H1 (cell line): ENCODE results near the gene RBM43. TPM values are rescaled to one million over a fixed set of nuclear protein-coding genes. Genes with fewer than 3 reads are reported as not detected.

Experiments used
- CTCF ChIA-PET: fragments of 300-600 bp; sonication (Branson Sonifier 250); formaldehyde crosslinking; loops from one replicate; lab custom pipeline; 2021; ENCODE audit not compliant: partially characterized antibody; lab: Charles Lee
- POLR2A ChIA-PET: fragments of 300-600 bp; sonication (Branson Sonifier 250); formaldehyde crosslinking; loops from one replicate; lab custom pipeline; 2021; ENCODE audit warnings: inconsistent platforms; ENCODE audit not compliant: partially characterized antibody; lab: Charles Lee
- DNase-seq, 2 experiments: peaks; one replicate each; pipeline versions ENCODE4 v3.0.0 to v3.0.0-alpha.2; 2010 to 2022; ENCODE audit warnings: low spot score in 2 of 2, low read depth in 1 of 2, mixed read lengths in 1 of 2
- FAIRE-seq: peaks from 2 replicates; lab custom pipeline; 2011; peaks lifted over from hg19 to GRCh38; lab: Jason Lieb, UNC
- H2AFZ ChIP-seq: 2 replicates; pipeline ENCODE4 v1.8.1; 2012; ENCODE audit warnings: low read length, inconsistent platforms
- H2AK5ac ChIP-seq: 2 replicates; pipeline ENCODE4 v1.6.1; 2013; ENCODE audit warnings: low read depth, low read length
- H2BK120ac ChIP-seq: replicated peaks from 2 replicates; pipeline ENCODE3; 2013; ENCODE audit warnings: low read depth, low read length, inconsistent platforms
- H2BK12ac ChIP-seq: 2 replicates; pipeline ENCODE4 v1.6.1; 2013; ENCODE audit warnings: low read depth, low read length
- H2BK15ac ChIP-seq: 2 replicates; pipeline ENCODE4 v1.6.1; 2013; ENCODE audit warnings: low read length
- H2BK20ac ChIP-seq: 2 replicates; pipeline ENCODE4 v1.6.1; 2013; ENCODE audit warnings: low read length
- H2BK5ac ChIP-seq: 2 replicates; pipeline ENCODE4 v1.6.1; 2013; ENCODE audit warnings: low read depth, low read length
- H3K14ac ChIP-seq: 2 replicates; pipeline ENCODE4 v1.6.1; 2013; ENCODE audit warnings: inconsistent platforms; ENCODE audit not compliant: insufficient read length
- H3K18ac ChIP-seq: 2 replicates; pipeline ENCODE4 v1.6.1; 2013; ENCODE audit warnings: low read length; ENCODE audit errors: extremely low read depth
- H3K23ac ChIP-seq: 2 replicates; pipeline ENCODE4 v1.6.1; 2013; ENCODE audit warnings: inconsistent platforms; ENCODE audit not compliant: insufficient read length
- H3K23me2 ChIP-seq: 2 replicates; pipeline ENCODE4 v1.6.1; 2013; ENCODE audit warnings: low read depth, low read length
- H3K27ac ChIP-seq: 2 replicates; pipeline ENCODE4 v1.6.1; 2011; ENCODE audit warnings: low read depth, low read length, inconsistent platforms
- H3K27me3 ChIP-seq, 4 experiments: replicated peaks in 1 of 4; 1 replicate in 1 of 4; 2 replicates in 3 of 4; pipeline versions ENCODE4 v1.6.1 to v1.8.1; 2011 to 2013; ENCODE audit warnings: low read length in 3 of 4, mild to moderate bottlenecking in 3 of 4, inconsistent platforms in 2 of 4, mixed read lengths in 2 of 4, moderate library complexity in 1 of 4; ENCODE audit not compliant: control insufficient read depth in 3 of 4, insufficient read depth in 3 of 4; ENCODE audit errors: extremely low read depth in 1 of 4
- H3K36me3 ChIP-seq, 4 experiments: 2 replicates each; pipeline versions ENCODE4 v1.6.1 to v1.8.1; 2011 to 2013; ENCODE audit warnings: mild to moderate bottlenecking in 4 of 4, low read length in 3 of 4, moderate library complexity in 2 of 4, control low read depth in 1 of 4, inconsistent platforms in 1 of 4; ENCODE audit not compliant: insufficient read depth in 4 of 4, control insufficient read depth in 2 of 4
- H3K4ac ChIP-seq: replicated peaks from 2 replicates; pipeline ENCODE3; 2013; ENCODE audit warnings: low read length, low read depth, mixed read lengths, inconsistent platforms; ENCODE audit not compliant: insufficient read length
- H3K4me1 ChIP-seq, 4 experiments: replicated peaks in 1 of 4; 1 replicate in 1 of 4; 2 replicates in 3 of 4; pipeline versions ENCODE4 v1.6.1 to v1.8.1; 2011 to 2013; ENCODE audit warnings: low read length in 3 of 4, inconsistent platforms in 2 of 4, mixed read lengths in 1 of 4; ENCODE audit not compliant: insufficient read depth in 4 of 4, control insufficient read depth in 3 of 4
- H3K4me2 ChIP-seq, 2 experiments: 2 replicates each; pipeline versions ENCODE4 v1.6.1 to v1.8.1; 2011 to 2013; ENCODE audit warnings: low read depth in 2 of 2, low read length in 2 of 2, control low read depth in 1 of 2, inconsistent platforms in 1 of 2, mild to moderate bottlenecking in 1 of 2; ENCODE audit not compliant: insufficient read depth in 1 of 2
- H3K4me3 ChIP-seq, 4 experiments: fragments of 200-600, 300-600 bp in 1 of 4; sonication (generic), shearing (Covaris generic), sonication (Bioruptor Twin) in 1 of 4; 2 replicates each; pipeline versions ENCODE4 v1.5.1 to v1.8.1; 2011 to 2016; ENCODE audit warnings: low read length in 4 of 4, low read depth in 3 of 4, control low read depth in 2 of 4, inconsistent platforms in 2 of 4, mild to moderate bottlenecking in 2 of 4, mixed read lengths in 1 of 4, moderate library complexity in 1 of 4; ENCODE audit not compliant: insufficient read depth in 2 of 4; ENCODE audit errors: extremely low read depth in 1 of 4
- H3K56ac ChIP-seq: replicated peaks from 2 replicates; pipeline ENCODE3; 2013; ENCODE audit warnings: low read depth, mild to moderate bottlenecking, mixed read lengths, low read length, inconsistent platforms; ENCODE audit not compliant: insufficient read length
- H3K79me1 ChIP-seq: 2 replicates; pipeline ENCODE4 v1.6.1; 2013; ENCODE audit warnings: low read depth, low read length, control low read depth
- H3K79me2 ChIP-seq, 2 experiments: 2 replicates each; pipeline versions ENCODE4 v1.6.1 to v1.8.1; 2012 to 2013; ENCODE audit warnings: low read length in 2 of 2, mild to moderate bottlenecking in 2 of 2, inconsistent platforms in 1 of 2; ENCODE audit not compliant: insufficient read depth in 2 of 2, control insufficient read depth in 1 of 2
- H3K9ac ChIP-seq, 4 experiments: replicated peaks in 1 of 4; 1 replicate in 1 of 4; 2 replicates in 3 of 4; pipeline versions ENCODE4 v1.6.1 to v1.8.1; 2011 to 2013; ENCODE audit warnings: low read depth in 3 of 4, low read length in 3 of 4, control low read depth in 2 of 4, mild to moderate bottlenecking in 2 of 4, moderate library complexity in 2 of 4, inconsistent platforms in 1 of 4; ENCODE audit errors: extremely low read depth in 1 of 4
- H3K9me3 ChIP-seq, 2 experiments: 2 replicates each; pipeline versions ENCODE4 v1.6.1 to v1.8.1; 2012 to 2013; ENCODE audit warnings: mild to moderate bottlenecking in 2 of 2, moderate library complexity in 2 of 2, control low read depth in 1 of 2, inconsistent platforms in 1 of 2, low read depth in 1 of 2, low read length in 1 of 2, mixed read lengths in 1 of 2; ENCODE audit not compliant: insufficient read depth in 2 of 2
- H4K20me1 ChIP-seq, 2 experiments: replicated peaks in 1 of 2; 2 replicates each; pipeline versions ENCODE3 to v1.8.1; 2011 to 2013; ENCODE audit warnings: inconsistent platforms in 2 of 2, low read length in 2 of 2, mild to moderate bottlenecking in 1 of 2; ENCODE audit not compliant: insufficient read depth in 2 of 2, control insufficient read depth in 1 of 2
- H4K5ac ChIP-seq: 2 replicates; pipeline ENCODE4 v1.6.1; 2013; ENCODE audit warnings: low read length, low read depth, mixed read lengths, inconsistent platforms; ENCODE audit not compliant: insufficient read length
- H4K8ac ChIP-seq: 2 replicates; pipeline ENCODE4 v1.8.0; 2013; ENCODE audit warnings: mild to moderate bottlenecking, moderate library complexity, low read length, inconsistent platforms; ENCODE audit not compliant: insufficient read depth; ENCODE audit errors: extremely low read depth
- H4K91ac ChIP-seq: replicated peaks from 2 replicates; pipeline ENCODE3; 2013; ENCODE audit warnings: low read length, mixed read lengths, inconsistent platforms; ENCODE audit not compliant: insufficient read length
- CTBP2 ChIP-seq: IDR thresholded peaks from 2 replicates; pipeline ENCODE4 v1.7.0; 2011; ENCODE audit warnings: borderline replicate concordance, mild to moderate bottlenecking, moderate library complexity, mixed read lengths, low read length; ENCODE audit not compliant: insufficient read depth, insufficient read length
- WGBS, 2 experiments: shearing (Covaris generic) in 1 of 2; methylation state at CpG; one replicate each; pipeline versions ENCODE4 v1.1.6 to v1.1.7; 2013 to 2015; ENCODE audit warnings: low lambda C conversion rate in 2 of 2, mixed read lengths in 2 of 2, inconsistent platforms in 1 of 2, low coverage in 1 of 2, missing lambda C conversion rate in 1 of 2; ENCODE audit not compliant: insufficient replicate concordance in 2 of 2, insufficient coverage in 1 of 2, insufficient read length in 1 of 2; ENCODE audit errors: extremely low coverage in 1 of 2, missing lambda C conversion rate in 1 of 2; 5-methylcytosine and 5-hydroxymethylcytosine counted together
- polyA plus RNA-seq, 7 experiments: library from polyadenylated mRNA; depleted of rRNA in 3 of 7; stranded (reverse) in 5 of 7; unstranded in 2 of 7; fragments of >200 nt in 5 of 7; fragments of 200-250 nt in 2 of 7; gene quantifications; 1 replicate in 5 of 7; 2 replicates in 1 of 7; 4 replicates in 1 of 7; pipeline versions ENCODE4 v1.2.1 to v1.2.3, GENCODE V29; 2011 to 2013; ENCODE audit warnings: missing spikeins in 2 of 7, mixed read lengths in 2 of 7
- total RNA-seq: library from RNA; stranded (reverse); fragmentation: NEBNext Ultra II Directional; extraction: Animal tissue kit (Norgen Biotek cat#: 25700); gene quantifications from 2 replicates; pipeline ENCODE4 v1.2.1, GENCODE V29; 2021
- TF ChIP-seq, protein P1 (sequence below): IDR thresholded peaks from 2 replicates; pipeline ENCODE4 v1.6.1; 2011; ENCODE audit warnings: low read length, improper control_type of control experiment
- TF ChIP-seq, protein P2 (sequence below), 3 experiments: IDR thresholded peaks; 1 replicate in 2 of 3; 2 replicates in 1 of 3; pipeline versions ENCODE4 v1.5.1 to v1.6.1; 2011; ENCODE audit warnings: low read length in 3 of 3, mild to moderate bottlenecking in 3 of 3, inconsistent platforms in 2 of 3, low read depth in 1 of 3, moderate library complexity in 1 of 3; ENCODE audit not compliant: insufficient read depth in 1 of 3; ENCODE audit errors: control extremely low read depth in 1 of 3
- TF ChIP-seq, protein P3 (sequence below): IDR thresholded peaks from 2 replicates; pipeline ENCODE4 v1.6.1; 2012; ENCODE audit warnings: low read length, inconsistent platforms

The RBM43 gene
- total and polyA plus RNA-seq, 2 of the 8 experiments (the other 6 are each of a cell fraction or from before 2014, with no cell fraction given): 1.7 to 2.0 TPM

DNA sequence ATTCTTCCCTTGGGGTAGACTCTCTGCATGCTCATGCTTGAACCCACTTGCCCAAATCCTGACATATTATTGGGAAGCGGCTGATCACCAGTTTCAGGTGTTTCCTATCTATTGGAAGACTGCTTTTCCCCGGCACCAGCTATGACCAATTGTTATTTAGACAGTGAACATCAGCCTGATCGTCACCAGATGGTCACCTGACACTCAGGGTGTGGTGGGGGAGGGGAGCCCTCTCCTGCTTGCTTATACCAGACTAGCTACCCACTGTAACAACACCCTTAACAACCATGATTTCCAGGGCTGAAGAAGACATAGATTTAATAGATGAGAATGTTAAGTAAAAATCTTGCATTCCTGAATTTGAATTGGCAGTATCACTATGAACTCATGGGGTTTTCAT is 44.3 kb downstream of the RBM43 start:
- DNase-seq (no peak), FAIRE-seq (no peak)
- Histone ChIP-seq H2BK20ac (no peak overlapping the region), H3K79me2 (no peaks in the 10 kb centered on the region), H2BK12ac (no peak overlapping the region), H3K27ac (no peak overlapping the region), H4K5ac (no peak overlapping the region), H3K56ac (no peak overlapping the region), H4K20me1 (no peaks in the 10 kb centered on the region), H3K18ac (no peak overlapping the region), H3K4me3 (no peak overlapping the region), H3K9me3 (no peaks in the 10 kb centered on the region), H3K27me3 (no peaks in the 10 kb centered on the region), H3K23me2 (no peaks in the 10 kb centered on the region), H2BK15ac (no peak overlapping the region), H3K9ac (no peak overlapping the region), H2BK5ac (no peak overlapping the region), H3K4me2 (no peak overlapping the region), H3K79me1 (no peaks in the 10 kb centered on the region), H3K4ac (no peak overlapping the region), H2AK5ac (no peak overlapping the region), H2BK120ac (no peak overlapping the region), H3K4me1 (peaks cover 0 to 3% (median 2%) of the 10 kb centered on the region in 4 experiments; a peak in 1 of 7 replicates), H4K91ac (no peak overlapping the region)
- CTCF ChIA-PET: interaction anchor here (0.5 to 1.3 kb wide), 3 partner anchors 22 to 73 kb away, joined by 3 to 5 read pairs (median 4); no protein-coding TSS in a partner anchor
- WGBS, 2 experiments: 81% methylated on average over 3 of the region's 3 CpGs; no CpG with 5 or more reads in 1 of the 2 experiments
- no peak for TF ChIP-seq CTBP2
- TF ChIP-seq, protein P1, sequence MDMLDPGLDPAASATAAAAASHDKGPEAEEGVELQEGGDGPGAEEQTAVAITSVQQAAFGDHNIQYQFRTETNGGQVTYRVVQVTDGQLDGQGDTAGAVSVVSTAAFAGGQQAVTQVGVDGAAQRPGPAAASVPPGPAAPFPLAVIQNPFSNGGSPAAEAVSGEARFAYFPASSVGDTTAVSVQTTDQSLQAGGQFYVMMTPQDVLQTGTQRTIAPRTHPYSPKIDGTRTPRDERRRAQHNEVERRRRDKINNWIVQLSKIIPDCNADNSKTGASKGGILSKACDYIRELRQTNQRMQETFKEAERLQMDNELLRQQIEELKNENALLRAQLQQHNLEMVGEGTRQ: peak; percentile 50
- TF ChIP-seq, protein P2, sequence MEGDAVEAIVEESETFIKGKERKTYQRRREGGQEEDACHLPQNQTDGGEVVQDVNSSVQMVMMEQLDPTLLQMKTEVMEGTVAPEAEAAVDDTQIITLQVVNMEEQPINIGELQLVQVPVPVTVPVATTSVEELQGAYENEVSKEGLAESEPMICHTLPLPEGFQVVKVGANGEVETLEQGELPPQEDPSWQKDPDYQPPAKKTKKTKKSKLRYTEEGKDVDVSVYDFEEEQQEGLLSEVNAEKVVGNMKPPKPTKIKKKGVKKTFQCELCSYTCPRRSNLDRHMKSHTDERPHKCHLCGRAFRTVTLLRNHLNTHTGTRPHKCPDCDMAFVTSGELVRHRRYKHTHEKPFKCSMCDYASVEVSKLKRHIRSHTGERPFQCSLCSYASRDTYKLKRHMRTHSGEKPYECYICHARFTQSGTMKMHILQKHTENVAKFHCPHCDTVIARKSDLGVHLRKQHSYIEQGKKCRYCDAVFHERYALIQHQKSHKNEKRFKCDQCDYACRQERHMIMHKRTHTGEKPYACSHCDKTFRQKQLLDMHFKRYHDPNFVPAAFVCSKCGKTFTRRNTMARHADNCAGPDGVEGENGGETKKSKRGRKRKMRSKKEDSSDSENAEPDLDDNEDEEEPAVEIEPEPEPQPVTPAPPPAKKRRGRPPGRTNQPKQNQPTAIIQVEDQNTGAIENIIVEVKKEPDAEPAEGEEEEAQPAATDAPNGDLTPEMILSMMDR (IDR thresholded peaks at IDR 0.05; ENCODE audit: control extremely low read depth in 1 of 3, insufficient read depth in 1 of 3, low read depth in 1 of 3, low read length in 3 of 3): no peak
- TF ChIP-seq, protein P3, sequence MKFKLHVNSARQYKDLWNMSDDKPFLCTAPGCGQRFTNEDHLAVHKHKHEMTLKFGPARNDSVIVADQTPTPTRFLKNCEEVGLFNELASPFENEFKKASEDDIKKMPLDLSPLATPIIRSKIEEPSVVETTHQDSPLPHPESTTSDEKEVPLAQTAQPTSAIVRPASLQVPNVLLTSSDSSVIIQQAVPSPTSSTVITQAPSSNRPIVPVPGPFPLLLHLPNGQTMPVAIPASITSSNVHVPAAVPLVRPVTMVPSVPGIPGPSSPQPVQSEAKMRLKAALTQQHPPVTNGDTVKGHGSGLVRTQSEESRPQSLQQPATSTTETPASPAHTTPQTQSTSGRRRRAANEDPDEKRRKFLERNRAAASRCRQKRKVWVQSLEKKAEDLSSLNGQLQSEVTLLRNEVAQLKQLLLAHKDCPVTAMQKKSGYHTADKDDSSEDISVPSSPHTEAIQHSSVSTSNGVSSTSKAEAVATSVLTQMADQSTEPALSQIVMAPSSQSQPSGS: no peak
- TF ChIP-seq, all 59 proteins: peak for 1
- no peak overlapping the region for H3K23ac ChIP-seq
- H3K14ac ChIP-seq: no peak overlapping the region
- POLR2A ChIA-PET: no interaction called here
- no peak overlapping the region for H4K8ac ChIP-seq
- H3K36me3 ChIP-seq: no peaks in the 10 kb centered on the region
- H2AFZ ChIP-seq: peak overlapping the region; percentile 89
